ENCODE data around the gene TMEM145. TPM values are rescaled to one million over a fixed set of nuclear protein-coding genes. Genes with fewer than 3 reads are reported as not detected.
A peak's percentile ranks its signal among the peaks of the same experiment; 100 is the strongest.

The TMEM145 gene
- total RNA-seq, 1 experiment from 2014 or later: 0.69 TPM

GRCh38 chr19:42270346-42271044 is 42.6 kb upstream of the TMEM145 start:
- H3K79me2 ChIP-seq (ENCODE audit: low read length): peaks cover 26% of the 10 kb centered on the region
- CTCF ChIA-PET: interaction anchor here (0.9 kb wide), 1 partner anchor 24 kb away, joined by 3 read pairs; no protein-coding TSS in a partner anchor
- no peaks in the 10 kb centered on the region for H3K9me2 ChIP-seq (replicated peaks; ENCODE audit: low read length)
- TF ChIP-seq EZH2 (IDR thresholded peaks at IDR 0.05; ENCODE audit: low read length, unreplicated experiment): no peak
- TF ChIP-seq CTCF (conservative IDR thresholded peaks at IDR 0.05; ENCODE audit: low read depth, low read length): no peak
- no peaks in the 10 kb centered on the region for H3F3A ChIP-seq (ENCODE audit: low read length, unreplicated experiment)
- no peaks in the 10 kb centered on the region for H3K36me3 ChIP-seq (ENCODE audit: low read depth, low read length)
- peak overlapping the region; percentile 79 for H3K4me3 ChIP-seq (ENCODE audit: low read length)
- H3K27me3 ChIP-seq (ENCODE audit: low read length): no peaks in the 10 kb centered on the region
- no TSS peak for BruUV-seq (replicated peaks)
- no peaks in the 10 kb centered on the region for H3K9me3 ChIP-seq (ENCODE audit: low read length)
- H2AFZ ChIP-seq (ENCODE audit: low read length): peak overlapping the region; percentile 59; the same call in 1 of the 2 replicates
- H3K9ac ChIP-seq (ENCODE audit: low read length): peak overlapping the region; percentile 89
- no peaks in the 10 kb centered on the region for H4K20me1 ChIP-seq (ENCODE audit: low read length)
- H3K4me2 ChIP-seq (ENCODE audit: low read length): peak overlapping the region; percentile 99
- H3K27ac ChIP-seq (ENCODE audit: low read length): peak overlapping the region; percentile 93
- DNase-seq (peak; percentile 57), ATAC-seq (no peak)
- POLR2A ChIA-PET (ENCODE audit: unreplicated experiment): interaction anchor here (0.5 kb wide), 1 partner anchor 8 kb away, joined by 7 read pairs; no protein-coding TSS in a partner anchor
- intact Hi-C loops (cut with micrococcal nuclease): no loop called here
- peaks cover 22% of the 10 kb centered on the region for H3K4me1 ChIP-seq (ENCODE audit: insufficient read depth, low read length)

- ATAC-seq: no peak
Observed at GRCh38 chr19:42271045-42271419, 42.1 kb upstream of the TMEM145 start.

More at GRCh38 chr19:42271045-42271419, 42.1 kb upstream of the TMEM145 start:
- ChIA-PET POLR2A (ENCODE audit: unreplicated experiment) (no interaction called here), CTCF (no interaction called here)
- no peaks in the 10 kb centered on the region for H3K27me3 ChIP-seq (ENCODE audit: low read length)
- H3K9ac ChIP-seq (ENCODE audit: low read length): peak overlapping the region; percentile 89; the same call in 1 of the 2 replicates
- no peak for DNase-seq
- no peak overlapping the region for H2AFZ ChIP-seq (ENCODE audit: low read length)
- H3K27ac ChIP-seq (ENCODE audit: low read length): peak overlapping the region; percentile 93
- H3K9me2 ChIP-seq (replicated peaks; ENCODE audit: low read length): no peaks in the 10 kb centered on the region
- no peaks in the 10 kb centered on the region for H3K9me3 ChIP-seq (ENCODE audit: low read length)
- H3K4me3 ChIP-seq (ENCODE audit: low read length): peak overlapping the region; percentile 79; the same call in 1 of the 2 replicates
- H3F3A ChIP-seq (ENCODE audit: low read length, unreplicated experiment): no peaks in the 10 kb centered on the region
- peaks cover 22% of the 10 kb centered on the region for H3K4me1 ChIP-seq (ENCODE audit: insufficient read depth, low read length)
- TF ChIP-seq CTCF (conservative IDR thresholded peaks at IDR 0.05; ENCODE audit: low read depth, low read length): no peak
- no peak for TF ChIP-seq EZH2phosphoT487 (IDR thresholded peaks at IDR 0.05; ENCODE audit: borderline replicate concordance, low read length)
- no peak for TF ChIP-seq EZH2 (IDR thresholded peaks at IDR 0.05; ENCODE audit: low read length, unreplicated experiment)
- no peaks in the 10 kb centered on the region for H3K36me3 ChIP-seq (ENCODE audit: low read depth, low read length)
- peaks cover 26% of the 10 kb centered on the region for H3K79me2 ChIP-seq (ENCODE audit: low read length)
- H3K4me2 ChIP-seq (ENCODE audit: low read length): peak overlapping the region; percentile 99
- H4K20me1 ChIP-seq (ENCODE audit: low read length): no peaks in the 10 kb centered on the region
- no TSS peak for BruUV-seq (replicated peaks)
- intact Hi-C loops (cut with micrococcal nuclease): no loop called here
